HG03025 (cell line): ENCODE measurements around the gene APLP2.

Experiments
- ATAC-seq: cut with Tn5 transposase; IDR thresholded peaks from one replicate; pipeline ENCODE4 v1.9.1; 2021; ENCODE audit warnings: mild to moderate bottlenecking, moderate library complexity; ENCODE audit not compliant: unreplicated experiment, low FRiP score

The APLP2 gene

DNA sequence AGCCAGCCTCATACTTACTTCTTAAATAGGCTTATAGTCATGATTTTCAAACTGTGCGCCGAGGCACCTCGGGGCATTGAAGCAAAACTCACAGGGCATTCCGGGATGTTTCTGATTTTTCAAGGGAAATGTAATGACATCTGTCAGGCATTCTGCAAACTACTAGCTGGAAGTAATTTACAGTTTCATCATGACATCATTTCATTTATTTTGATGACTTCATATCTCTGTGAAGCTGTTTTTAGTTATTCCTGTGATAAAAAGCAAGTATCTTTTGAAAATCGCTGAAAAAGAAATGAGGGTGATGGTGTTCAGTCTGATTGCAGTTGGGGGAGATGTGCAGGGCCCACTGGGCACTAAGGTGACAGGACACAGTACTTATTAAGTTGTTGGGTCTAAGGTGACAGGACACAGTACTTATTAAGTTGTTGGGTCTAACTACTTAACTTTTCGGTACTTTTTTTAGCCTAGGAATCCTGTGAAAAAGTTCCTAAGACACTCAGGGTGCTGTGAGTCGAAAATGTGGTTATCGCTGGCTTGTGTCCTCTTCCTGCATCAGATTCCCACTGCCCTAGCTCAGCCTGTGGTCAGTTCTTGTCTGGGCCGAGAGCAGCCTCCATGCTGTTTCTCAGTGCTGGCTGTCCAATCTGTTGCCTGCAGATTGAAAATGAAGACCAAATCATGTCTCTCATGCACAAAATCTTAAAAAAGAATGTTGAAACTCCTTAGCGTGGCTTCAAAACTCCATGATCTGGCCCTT, 42.6 kb downstream of the APLP2 start:
- no peak for ATAC-seq

DNA sequence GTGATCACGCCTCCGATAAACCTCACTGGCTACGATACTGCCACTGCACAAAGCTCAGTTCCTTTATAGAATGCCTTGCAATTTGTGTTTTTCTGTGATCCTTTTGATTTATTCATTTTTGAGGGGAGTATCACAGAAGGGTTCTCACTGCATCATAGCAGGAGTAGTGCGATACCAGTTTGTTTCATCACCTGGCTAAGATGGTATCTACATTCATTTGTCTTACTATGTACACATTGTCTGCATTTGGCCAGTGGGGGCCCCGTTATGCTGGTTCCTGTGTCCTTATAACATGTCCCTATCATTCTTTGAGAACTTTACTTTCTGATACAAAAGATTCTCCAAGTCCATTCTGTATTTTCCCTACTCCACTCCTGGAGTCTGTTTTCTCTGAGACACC, 44.6 kb downstream of the APLP2 start:
- no peak for ATAC-seq

DNA sequence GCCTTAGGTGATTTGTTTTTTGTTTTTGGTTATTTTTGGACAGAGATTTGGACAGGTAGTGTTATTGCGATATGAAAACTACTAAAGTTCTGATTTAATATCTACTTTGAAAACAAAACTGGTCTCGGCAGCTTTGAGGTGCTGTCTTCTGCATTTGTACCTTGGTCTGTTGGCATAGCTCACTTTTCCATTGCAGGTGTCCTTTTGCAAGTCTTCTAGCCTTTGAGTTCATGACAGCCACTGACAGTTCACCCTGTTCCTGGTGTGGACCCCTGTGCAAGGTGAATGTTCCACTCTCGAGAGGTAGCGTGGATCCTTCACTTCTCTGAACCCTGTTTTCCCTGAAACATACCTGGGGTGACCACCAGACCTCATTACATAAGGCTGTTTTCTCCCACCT, 45.0 kb downstream of the APLP2 start:
- ATAC-seq = no peak

DNA sequence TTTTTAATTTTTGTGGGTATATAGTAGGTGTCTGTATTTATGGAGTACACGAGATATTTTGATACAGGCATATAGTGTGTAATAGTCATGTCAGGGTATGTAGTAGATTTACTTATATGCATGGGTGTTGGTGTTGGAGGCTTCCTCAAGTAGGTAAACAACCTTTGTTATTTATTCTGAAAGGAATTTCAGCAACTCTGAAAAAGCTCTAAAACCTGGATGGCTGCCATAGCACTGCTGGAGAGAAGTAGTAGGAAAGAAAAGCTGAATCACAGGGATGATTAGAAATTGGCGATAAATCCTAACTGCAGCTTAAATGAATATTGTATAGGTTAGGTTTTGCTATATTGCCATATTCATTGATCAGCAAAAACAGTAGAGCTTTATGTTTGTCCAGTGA, 45.5 kb downstream of the APLP2 start:
- ATAC-seq = no peak

DNA sequence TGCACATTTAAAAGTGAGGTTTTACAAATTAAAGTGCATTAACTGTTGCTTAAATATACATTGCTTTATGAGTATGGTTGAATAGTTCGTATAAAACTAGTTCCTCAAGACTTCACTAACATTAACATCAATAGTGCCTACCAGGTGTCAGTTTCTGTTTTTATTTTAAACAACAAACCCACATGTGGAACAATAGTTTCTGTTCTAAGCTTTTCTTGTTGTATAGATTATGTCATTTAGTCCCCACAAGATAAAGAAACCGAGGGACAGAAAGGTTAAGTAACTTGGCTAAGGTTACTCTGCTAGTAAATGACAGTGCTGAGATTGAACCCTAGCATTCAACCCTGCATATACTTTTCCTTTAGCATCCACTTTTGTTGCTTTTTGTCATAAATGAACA, 48.5 kb downstream of the APLP2 start:
- ATAC-seq = peak; percentile 87

DNA sequence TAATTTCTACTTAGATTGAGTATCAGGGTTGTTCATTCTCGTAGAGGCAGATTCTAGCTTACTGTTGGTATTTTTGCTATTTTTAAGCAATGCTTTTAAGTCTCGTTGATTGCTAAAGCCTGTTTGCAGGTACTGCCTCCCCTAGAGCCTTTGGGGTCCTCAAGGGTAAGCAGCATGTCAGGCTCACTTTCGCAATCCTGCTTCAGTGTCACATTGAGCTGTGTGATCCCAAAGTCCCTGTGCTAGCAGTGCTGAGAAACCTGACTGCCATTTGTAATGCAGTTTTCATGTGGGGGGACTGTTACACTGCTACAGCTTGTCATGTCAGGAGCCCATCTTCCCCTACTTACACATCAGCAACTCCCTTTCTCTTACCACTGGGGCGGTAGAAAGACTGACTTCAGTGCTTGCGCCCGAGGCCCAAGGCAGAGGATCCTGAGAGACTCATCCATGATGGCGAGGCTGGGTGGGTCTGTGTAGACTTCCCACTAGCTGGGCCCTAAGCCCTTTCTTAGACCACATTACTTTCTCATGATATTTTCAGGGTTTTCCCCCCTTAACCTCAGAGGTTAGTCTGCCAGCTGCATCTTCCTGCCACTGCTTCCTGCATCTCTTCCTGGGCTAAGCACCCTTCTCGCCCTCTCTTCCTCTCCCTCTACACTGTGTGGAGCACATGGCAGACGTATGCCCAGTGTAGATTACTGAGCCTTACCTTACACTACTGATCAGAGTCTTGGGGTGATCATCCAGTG, 49.1 kb downstream of the APLP2 start:
- ATAC-seq = peak; percentile 40

DNA sequence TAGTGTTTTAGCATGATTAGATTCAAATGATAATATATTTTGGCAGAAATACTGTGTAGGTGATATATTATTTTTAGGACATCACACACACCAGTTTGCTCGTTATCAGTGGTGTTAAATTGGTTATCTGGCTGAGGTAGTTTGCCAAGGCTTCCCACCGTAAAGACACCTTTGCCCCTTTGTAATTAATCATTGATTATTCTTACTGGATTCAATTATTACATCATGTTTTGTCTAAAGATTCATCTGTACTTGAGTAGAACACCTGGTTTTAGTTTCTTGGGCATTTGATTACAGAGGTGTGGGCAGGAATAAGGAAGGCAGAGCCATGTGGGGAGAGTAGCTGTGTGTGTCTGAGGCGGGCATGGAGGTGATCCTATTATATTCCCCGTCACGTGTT, 50.4 kb downstream of the APLP2 start:
- no peak for ATAC-seq

DNA sequence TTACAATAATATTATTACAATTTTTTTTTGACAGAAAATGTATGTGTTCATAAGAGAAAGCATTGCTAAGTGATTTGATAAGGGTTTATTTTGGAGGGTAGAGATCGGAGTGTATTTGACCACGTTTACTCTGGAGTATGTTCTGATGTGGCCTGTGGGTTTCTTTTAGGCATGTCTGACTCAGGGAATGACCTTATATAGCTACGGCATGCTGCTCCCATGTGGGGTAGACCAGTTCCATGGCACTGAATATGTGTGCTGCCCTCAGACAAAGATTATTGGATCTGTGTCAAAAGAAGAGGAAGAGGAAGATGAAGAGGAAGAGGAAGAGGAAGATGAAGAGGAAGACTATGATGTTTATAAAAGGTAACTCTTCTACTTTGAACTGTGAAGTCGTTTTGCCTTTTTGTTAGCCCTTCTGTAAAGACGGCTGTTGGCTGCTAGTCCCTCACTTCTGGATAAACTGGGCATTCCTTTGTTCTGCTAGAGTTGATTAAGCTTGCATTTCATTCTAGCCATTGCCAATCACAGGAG, 51.8 kb downstream of the APLP2 start:
- ATAC-seq = no peak

DNA sequence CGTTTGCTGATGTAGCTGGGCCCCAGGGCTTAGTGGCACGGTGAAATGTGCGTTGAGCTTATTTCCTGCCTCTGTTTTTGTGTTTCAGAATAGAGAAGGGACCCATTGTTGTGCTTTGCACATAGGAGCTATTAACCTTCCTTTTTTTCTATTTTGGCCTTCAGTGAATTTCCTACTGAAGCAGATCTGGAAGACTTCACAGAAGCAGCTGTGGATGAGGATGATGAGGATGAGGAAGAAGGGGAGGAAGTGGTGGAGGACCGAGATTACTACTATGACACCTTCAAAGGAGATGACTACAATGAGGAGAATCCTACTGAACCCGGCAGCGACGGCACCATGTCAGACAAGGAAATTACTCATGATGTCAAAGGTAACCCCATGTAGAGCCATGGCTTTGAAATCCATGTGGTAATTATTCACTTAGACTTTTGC, 52.5 kb downstream of the APLP2 start:
- no peak for ATAC-seq

DNA sequence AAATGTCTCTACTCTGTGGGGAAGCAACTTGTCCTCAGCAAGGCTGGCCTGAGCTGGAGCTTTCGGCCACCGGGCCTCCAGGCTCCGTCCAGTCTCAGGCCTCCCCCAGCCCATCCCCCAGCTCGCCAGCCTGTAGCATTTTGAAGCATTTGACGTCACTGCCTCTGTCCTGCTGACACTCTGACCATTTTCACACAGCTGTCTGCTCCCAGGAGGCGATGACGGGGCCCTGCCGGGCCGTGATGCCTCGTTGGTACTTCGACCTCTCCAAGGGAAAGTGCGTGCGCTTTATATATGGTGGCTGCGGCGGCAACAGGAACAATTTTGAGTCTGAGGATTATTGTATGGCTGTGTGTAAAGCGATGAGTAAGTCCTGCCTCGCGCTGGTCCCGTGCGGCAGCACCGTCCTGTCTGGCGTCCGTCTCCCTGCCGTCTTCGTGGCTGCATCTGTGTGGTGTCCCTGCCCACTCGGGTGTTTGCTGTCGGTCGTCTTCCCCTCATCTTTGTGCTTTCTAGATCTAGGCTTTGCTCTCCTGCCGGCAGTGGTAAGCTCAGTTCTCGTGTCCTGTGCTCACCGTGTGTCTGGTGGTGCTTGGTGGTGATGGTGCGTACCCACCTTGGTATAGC, 53.8 kb downstream of the APLP2 start:
- no peak for ATAC-seq

DNA sequence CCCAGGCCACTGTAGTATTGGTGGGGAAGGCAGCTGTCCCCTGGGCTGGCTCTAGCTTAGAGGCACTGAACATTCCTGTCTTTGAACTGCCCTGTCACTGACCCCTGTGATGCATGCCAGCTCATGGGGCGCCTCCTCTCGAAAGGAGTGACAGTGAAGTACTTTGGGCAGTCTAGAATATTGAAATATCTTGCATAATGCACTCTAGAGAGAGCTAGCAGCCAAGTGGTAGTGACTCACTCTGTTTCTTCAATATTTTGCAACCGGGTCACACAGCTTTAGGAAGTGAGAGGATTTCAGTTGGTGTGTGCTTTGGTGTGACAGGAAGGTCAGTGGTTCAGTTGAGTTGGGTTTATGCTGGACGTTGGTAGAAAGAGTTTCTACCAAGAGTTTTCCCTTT, 54.4 kb downstream of the APLP2 start:
- ATAC-seq = no peak

DNA sequence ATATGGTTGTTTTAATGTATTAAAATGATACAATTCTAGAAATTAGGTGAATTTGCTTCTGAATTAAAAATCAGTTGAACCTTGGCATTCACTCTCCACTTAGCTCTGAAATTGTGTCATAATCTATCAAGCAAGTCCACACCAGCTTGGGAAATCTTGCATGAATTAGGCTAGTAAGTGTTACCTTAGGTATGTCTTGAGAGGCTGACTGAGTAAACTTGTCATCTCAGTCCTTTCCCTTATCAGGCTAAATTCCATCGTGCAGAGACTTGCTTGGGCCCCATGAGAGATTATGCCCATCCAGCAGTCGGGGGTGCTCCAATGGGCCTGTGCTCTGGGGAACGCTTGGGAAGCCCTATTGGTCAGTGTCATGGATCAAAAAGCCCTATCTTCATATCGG, 55.9 kb downstream of the APLP2 start:
- no peak for ATAC-seq

DNA sequence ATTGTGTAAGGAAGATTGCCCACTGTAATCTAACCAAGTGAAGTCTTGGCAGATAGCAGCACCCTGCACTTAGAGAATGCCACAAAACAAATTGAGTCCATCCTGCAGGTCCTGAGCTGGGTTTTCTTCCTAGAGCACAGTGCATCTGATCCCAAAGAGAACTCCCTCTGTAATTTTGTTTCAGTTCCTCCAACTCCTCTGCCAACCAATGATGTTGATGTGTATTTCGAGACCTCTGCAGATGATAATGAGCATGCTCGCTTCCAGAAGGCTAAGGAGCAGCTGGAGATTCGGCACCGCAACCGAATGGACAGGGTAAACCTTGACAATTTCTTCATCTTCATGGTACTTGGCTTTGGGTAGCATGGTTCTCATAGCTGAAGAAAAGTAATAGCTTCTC, 56.8 kb downstream of the APLP2 start:
- no peak for ATAC-seq

DNA sequence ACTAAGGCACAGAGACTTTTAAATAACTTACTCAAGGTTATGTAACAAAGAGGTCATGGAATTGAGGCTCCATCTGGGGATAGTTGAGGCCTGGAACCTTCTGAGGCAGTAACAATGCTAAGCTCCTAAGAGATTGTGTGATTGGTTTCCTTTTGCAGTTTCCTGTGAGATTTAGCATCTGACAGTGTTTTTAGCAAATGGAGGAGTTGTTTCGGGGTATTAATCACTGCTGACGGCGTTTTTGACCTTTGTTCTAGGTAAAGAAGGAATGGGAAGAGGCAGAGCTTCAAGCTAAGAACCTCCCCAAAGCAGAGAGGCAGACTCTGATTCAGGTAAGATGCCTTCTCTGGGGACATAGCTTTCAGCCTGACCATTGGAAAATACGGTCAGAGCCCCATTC, 57.8 kb downstream of the APLP2 start:
- no peak for ATAC-seq

DNA sequence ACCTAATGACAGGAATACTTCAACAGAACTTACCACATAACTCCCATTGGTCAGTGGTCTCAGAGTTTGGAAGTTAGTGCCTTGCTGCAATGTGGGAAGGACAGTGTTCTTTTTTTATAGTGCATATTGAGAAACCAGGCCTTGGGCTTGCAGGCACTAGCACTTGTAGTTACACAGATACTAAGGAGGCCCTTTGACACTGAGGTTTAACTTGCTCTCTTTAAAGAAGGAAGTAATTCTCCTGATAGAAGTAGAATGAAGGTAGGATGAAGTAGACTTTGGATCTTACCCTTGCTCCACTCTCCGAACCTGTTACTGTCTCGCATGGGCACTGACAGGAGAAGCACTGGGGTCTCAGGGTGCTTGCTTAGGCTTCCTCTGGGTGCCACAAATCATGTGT, 58.9 kb downstream of the APLP2 start:
- ATAC-seq = no peak

DNA sequence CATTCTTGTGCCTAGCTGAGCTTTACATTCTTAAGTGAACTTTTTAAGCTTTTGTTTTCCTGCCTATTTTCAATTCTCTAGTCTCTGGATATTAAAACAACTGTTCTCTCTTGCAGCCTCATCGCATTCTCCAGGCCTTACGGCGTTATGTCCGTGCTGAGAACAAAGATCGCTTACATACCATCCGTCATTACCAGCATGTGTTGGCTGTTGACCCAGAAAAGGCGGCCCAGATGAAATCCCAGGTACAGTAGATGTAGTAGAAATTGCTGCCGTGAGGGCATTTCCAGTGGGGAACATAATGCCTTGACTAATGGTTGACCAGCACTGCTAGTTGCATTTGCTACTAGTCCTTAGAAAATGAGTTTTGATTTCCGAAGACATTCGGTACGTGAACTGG, 60.2 kb downstream of the APLP2 start:
- ATAC-seq = no peak

DNA sequence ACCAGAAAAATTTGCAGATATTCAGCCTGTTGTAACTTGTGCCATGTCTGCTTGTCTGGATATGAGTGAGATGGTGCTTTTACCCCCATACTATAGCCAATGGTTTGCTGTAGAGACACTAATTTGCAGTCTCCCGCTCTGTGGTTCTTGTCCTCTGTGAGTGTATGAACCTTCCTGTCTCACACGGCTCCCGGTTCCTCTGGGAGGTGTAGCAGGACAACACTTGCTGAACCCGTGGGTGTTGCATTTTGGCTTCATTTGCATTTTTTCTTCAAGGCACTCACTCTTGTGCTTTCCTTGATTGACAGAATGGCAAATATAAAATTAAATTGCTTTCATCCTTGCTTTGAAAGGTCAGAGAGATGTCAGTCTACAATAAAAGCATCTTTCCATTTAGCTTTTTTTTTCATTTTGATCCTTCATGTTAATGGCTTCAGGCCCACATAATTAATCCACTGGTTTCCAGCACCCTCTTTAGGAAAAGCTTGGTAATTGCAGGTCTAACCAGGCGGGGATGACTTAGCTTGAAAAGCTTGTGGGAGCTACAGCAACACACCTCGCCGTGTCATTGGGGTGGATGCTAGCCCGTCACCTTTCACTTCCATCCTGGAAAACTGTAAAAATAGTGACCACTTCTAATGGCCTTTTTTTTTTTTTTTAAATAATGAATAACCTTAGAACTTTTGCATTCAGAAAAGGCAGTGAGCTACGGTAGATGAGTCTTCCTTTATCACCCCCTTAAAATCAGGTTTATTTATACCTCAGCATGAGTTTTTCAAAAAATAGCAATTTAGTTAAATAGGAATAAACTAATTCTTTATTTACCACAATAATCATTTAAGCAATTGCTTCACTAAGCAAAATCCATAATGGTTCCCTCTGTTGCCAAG, 62.5 kb downstream of the APLP2 start:
- no peak for ATAC-seq

DNA sequence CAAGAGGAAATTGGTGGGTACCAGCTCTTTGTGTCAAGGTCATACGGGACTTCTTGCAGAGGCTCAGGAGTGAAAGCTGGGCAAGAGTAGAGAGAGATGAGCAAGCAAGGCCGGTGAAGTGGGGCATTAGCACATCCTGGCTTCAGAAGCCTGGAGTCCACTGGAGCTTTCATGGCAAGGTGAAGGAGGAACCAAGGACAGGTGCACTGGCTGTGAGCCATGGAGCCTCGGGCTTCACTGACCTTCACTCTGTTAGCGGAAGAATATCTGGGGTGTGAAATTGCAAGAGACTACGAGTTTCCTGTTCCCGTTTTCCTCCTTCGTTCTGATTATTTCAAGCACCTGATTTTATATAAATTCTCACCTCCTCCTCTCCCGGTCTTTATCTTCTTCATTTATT, 64.0 kb downstream of the APLP2 start:
- no peak for ATAC-seq

DNA sequence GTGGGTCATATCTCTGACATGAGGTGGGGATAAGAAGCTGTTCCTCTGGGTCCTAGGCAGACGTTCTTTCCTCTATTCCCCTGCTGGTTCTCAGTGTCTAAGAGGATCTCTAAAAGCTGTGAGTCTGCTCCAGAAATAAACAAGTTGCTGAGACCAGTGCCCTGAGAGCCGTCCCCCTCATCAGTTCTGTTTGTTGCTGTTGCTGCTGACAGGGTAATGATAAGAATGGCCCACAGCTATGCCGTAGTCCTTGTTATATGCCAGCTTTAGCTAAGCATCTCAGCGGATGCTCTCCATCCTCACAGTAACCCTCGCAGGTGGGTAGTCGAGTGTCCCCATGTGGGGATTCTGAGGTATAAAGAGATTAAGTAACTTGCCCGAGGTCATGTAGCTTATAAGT, 66.4 kb downstream of the APLP2 start:
- ATAC-seq = no peak

DNA sequence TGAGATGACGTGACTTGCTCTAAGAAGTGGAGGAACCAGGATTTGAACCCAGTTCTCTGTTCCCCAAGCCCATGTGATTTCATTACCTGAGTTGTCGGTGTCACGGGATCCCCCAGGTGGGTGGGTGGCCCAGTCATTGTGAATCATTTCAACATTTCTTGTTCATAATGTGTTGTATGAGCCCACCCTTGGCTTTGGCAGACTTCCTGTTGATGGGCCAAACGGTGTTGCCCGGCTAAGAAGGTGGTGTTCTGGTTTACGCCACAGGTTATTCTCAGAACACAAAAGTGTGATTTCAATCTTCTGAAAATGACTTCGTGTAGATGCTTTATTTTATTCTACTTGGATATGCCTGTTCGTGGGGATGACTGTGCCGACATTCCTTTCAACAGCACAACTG, 68.3 kb downstream of the APLP2 start:
- no peak for ATAC-seq
